Thymus (tissue), 11 donors: ENCODE results near the gene GNAL. TPM values are rescaled to one million over a fixed set of nuclear protein-coding genes. Genes with fewer than 3 reads are reported as not detected.

Source experiments
- DNase-seq, 9 donors: peaks; one replicate each; pipeline ENCODE4 v3.0.0-alpha.2; 2013; ENCODE audit warnings: low spot score in 9 of 9, low read depth in 6 of 9, missing footprints in 1 of 9
- H3K27ac ChIP-seq, 2 donors: one replicate each; pipeline ENCODE4 v1.5.1; 2013; ENCODE audit warnings: control low read depth in 1 of 2, low read depth in 1 of 2, low read length in 1 of 2, mild to moderate bottlenecking in 1 of 2, moderate library complexity in 1 of 2
- H3K27me3 ChIP-seq, 2 donors: one replicate each; pipeline ENCODE4 v1.5.1; 2013; ENCODE audit warnings: low read length in 1 of 2; ENCODE audit not compliant: control insufficient read depth in 2 of 2, insufficient read depth in 1 of 2
- H3K36me3 ChIP-seq, 2 donors: one replicate each; pipeline ENCODE4 v1.5.1; 2013; ENCODE audit warnings: low read length in 1 of 2, mild to moderate bottlenecking in 1 of 2, moderate library complexity in 1 of 2; ENCODE audit not compliant: control insufficient read depth in 2 of 2, insufficient read depth in 2 of 2
- H3K4me1 ChIP-seq, 2 donors: one replicate each; pipeline ENCODE4 v1.5.1; 2013; ENCODE audit warnings: low read length in 2 of 2; ENCODE audit not compliant: control insufficient read depth in 2 of 2, insufficient read depth in 2 of 2
- H3K4me3 ChIP-seq, 2 donors: one replicate each; pipeline ENCODE4 v1.5.1; 2013; ENCODE audit warnings: low read length in 2 of 2, control low read depth in 1 of 2, mild to moderate bottlenecking in 1 of 2
- H3K9me3 ChIP-seq, 2 donors: one replicate each; pipeline ENCODE4 v1.5.1; 2013; ENCODE audit warnings: low read length in 1 of 2, mild to moderate bottlenecking in 1 of 2; ENCODE audit not compliant: control insufficient read depth in 2 of 2, insufficient read depth in 1 of 2
- WGBS: extraction: QIAGEN DNeasy Blood & Tissue Kit; methylation state at CpG from one replicate; pipeline ENCODE4 v1.1.7; 2013; 5-methylcytosine and 5-hydroxymethylcytosine counted together
- polyA plus RNA-seq: library from polyadenylated mRNA; stranded (reverse); fragments of 200-250 nt; gene quantifications from one replicate; pipeline ENCODE4 v1.2.3, GENCODE V29; 2013
- total RNA-seq: library from RNA; stranded (reverse); fragments of 120-200 nt; gene quantifications from one replicate; pipeline ENCODE4 v1.2.4, GENCODE V29; 2013
- donor health status: healthy.

Gene GNAL
- total and polyA plus RNA-seq, 2 donors = 1.7 to 7.5 TPM

GRCh38 chr18:11811009-11811408, 121.9 kb downstream of the GNAL start:
- H3K27me3 ChIP-seq = no peaks in the 10 kb centered on the region
- no peaks in the 10 kb centered on the region for H3K4me1 ChIP-seq
- 95% methylated on average over 11 of the region's 11 CpGs for WGBS
- no peak overlapping the region for H3K4me3 ChIP-seq
- H3K27ac ChIP-seq = no peak overlapping the region
- no peak for DNase-seq
- no peaks in the 10 kb centered on the region for H3K9me3 ChIP-seq
- H3K36me3 ChIP-seq = no peaks in the 10 kb centered on the region

GRCh38 chr18:11817229-11817628, 128.2 kb downstream of the GNAL start:
- Histone ChIP-seq H3K9me3 (no peaks in the 10 kb centered on the region), H3K36me3 (no peaks in the 10 kb centered on the region), H3K4me3 (no peak overlapping the region), H3K27me3 (no peaks in the 10 kb centered on the region), H3K27ac (no peak overlapping the region), H3K4me1 (no peaks in the 10 kb centered on the region)
- 92% methylated on average over 6 of the region's 6 CpGs for WGBS
- DNase-seq = no peak

DNA sequence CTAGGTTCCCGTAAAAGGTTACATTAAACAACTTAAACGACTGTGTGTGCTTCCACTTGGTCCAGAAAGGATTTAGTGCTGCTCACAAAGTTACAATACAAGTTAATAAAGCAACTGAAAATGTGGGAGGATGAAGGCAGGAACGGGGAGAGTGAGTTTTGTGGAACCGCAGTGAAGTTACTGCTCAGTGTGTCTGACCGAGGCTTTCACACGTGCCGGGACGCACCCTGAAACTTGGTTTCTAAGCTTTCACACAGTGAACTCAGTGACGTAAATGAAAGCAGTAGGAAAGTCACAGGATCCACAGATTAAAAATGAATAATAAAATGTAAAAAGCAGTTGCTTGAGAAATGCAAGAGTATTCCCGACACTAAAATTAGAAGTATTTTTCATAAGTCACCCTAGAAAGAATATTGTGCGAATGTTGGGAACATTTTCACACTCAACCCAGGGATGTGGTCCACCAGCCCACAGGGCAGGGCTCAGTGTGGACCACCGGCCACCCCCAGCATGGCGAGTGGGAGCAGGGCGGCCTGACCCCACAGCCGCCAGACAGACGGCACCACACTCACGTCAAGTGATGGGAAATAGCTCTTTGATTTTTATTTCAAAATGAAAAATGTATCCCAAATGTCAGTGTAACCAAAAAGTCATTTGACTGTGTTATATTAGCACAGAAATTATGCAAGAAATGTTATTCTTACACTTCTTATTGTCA, 129.6 kb downstream of the GNAL start:
- DNase-seq = no peak
- H3K27ac ChIP-seq = no peak overlapping the region
- H3K27me3 ChIP-seq = no peaks in the 10 kb centered on the region
- H3K4me1 ChIP-seq = no peaks in the 10 kb centered on the region
- H3K36me3 ChIP-seq = no peaks in the 10 kb centered on the region
- H3K4me3 ChIP-seq = no peak overlapping the region
- H3K9me3 ChIP-seq = no peaks in the 10 kb centered on the region
- 93% methylated on average over 17 of the region's 17 CpGs for whole genome bisulfite sequencing

DNA sequence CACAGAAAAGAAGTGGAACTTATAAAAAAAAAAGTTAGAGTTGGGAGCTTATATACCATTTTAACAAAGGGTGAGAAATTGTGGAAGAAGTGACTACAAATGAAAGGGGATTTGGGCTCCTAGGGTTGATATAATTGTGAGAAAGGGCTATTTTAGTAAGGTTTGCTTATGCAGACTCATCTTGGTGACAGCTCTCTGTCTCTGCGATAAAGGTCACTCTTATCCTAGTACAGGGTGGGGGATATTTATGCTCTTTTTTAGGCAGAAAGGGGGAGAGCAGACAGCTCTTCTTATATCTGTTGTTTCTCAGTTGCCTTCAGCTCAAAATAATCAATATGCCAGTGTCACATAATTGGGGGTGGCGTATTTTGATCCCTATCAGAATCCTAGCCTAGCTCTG, 130.9 kb downstream of the GNAL start:
- WGBS = 96% methylated on average over 2 of the region's 2 CpGs

GRCh38 chr18:11820697-11821096, 131.6 kb downstream of the GNAL start:
- Histone ChIP-seq H3K4me3 (no peak overlapping the region), H3K36me3 (no peaks in the 10 kb centered on the region), H3K27ac (no peak overlapping the region), H3K27me3 (no peaks in the 10 kb centered on the region), H3K9me3 (no peaks in the 10 kb centered on the region), H3K4me1 (no peaks in the 10 kb centered on the region)
- DNase-seq = no peak
- WGBS = 81% methylated on average over 2 of the region's 2 CpGs

More for the DNA sequence above, 130.9 kb downstream of the GNAL start:
- Histone ChIP-seq H3K9me3 (no peaks in the 10 kb centered on the region), H3K4me3 (no peak overlapping the region), H3K27me3 (no peaks in the 10 kb centered on the region), H3K27ac (no peak overlapping the region), H3K36me3 (no peaks in the 10 kb centered on the region), H3K4me1 (no peaks in the 10 kb centered on the region)
- no peak for DNase-seq

DNA sequence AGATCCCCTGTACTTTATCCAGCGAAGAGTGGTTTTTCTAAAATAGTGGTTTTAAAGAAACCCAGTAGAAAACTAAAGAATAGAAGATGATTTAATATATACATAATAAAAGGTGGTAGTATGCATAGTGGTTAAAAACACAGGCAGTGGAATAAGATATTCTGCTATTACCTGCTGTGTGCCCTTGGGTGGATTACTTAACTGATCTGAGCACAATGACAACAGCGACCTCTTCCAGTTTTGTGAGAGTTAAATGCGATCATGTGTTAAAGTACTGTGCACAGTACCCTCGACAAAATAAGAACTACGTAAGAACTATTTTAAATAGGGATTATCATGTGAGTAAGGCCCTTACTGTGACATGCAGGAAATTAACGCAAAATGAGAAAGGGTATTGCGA, 132.1 kb downstream of the GNAL start:
- WGBS = 95% methylated on average over 7 of the region's 7 CpGs
- no peaks in the 10 kb centered on the region for H3K4me1 ChIP-seq
- no peak overlapping the region for H3K4me3 ChIP-seq
- H3K36me3 ChIP-seq = no peaks in the 10 kb centered on the region
- H3K27me3 ChIP-seq = no peaks in the 10 kb centered on the region
- DNase-seq = no peak
- H3K27ac ChIP-seq = no peak overlapping the region
- H3K9me3 ChIP-seq = no peaks in the 10 kb centered on the region

- no peak for DNase-seq
- H3K9me3 ChIP-seq = no peaks in the 10 kb centered on the region
Measured at GRCh38 chr18:11821643-11822237, 132.7 kb downstream of the GNAL start.

DNA sequence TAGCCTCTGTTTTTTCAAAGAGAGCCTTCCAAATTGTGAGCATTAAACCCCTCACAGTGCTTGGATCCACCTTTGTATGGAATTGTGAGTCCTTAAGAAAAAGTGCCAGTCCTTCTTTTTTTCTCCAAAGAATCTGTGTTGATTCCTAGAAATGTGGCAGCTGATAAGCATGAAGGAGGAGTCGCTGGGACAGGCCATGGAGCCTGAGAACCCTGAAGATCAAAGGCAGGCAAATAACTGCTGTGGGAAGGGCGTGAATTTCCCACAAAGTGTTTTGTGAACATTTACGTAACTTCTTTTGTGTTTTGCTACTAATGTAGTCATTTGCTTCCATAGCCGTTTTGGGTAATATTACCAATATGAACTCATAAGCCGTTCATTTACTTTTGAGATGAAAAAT, 134.5 kb downstream of the GNAL start:
- Histone ChIP-seq H3K27me3 (no peaks in the 10 kb centered on the region), H3K4me3 (no peak overlapping the region), H3K9me3 (no peaks in the 10 kb centered on the region), H3K27ac (no peak overlapping the region), H3K4me1 (no peaks in the 10 kb centered on the region), H3K36me3 (no peaks in the 10 kb centered on the region)
- WGBS = 82% methylated on average over 5 of the region's 5 CpGs
- DNase-seq = no peak

More at GRCh38 chr18:11821643-11822237, 132.7 kb downstream of the GNAL start:
- 96% methylated on average over 40 of the region's 40 CpGs for WGBS
- H3K4me1 ChIP-seq = no peaks in the 10 kb centered on the region
- H3K27ac ChIP-seq = no peak overlapping the region
- no peaks in the 10 kb centered on the region for H3K27me3 ChIP-seq
- H3K4me3 ChIP-seq = no peak overlapping the region
- no peaks in the 10 kb centered on the region for H3K36me3 ChIP-seq

- WGBS = 96% methylated on average over 12 of the region's 12 CpGs
Measured at GRCh38 chr18:11826836-11827235, 137.8 kb downstream of the GNAL start.

More at GRCh38 chr18:11826836-11827235, 137.8 kb downstream of the GNAL start:
- Histone ChIP-seq H3K36me3 (no peaks in the 10 kb centered on the region), H3K4me3 (no peak overlapping the region), H3K9me3 (no peaks in the 10 kb centered on the region), H3K27ac (no peak overlapping the region), H3K27me3 (no peaks in the 10 kb centered on the region), H3K4me1 (no peaks in the 10 kb centered on the region)
- DNase-seq = no peak
